GM23248 (cell line): Measurements from ENCODE around the gene USP34.

Experiments
- EZH2 ChIP-seq: fragments of 200-600 bp; sonication (generic); IDR thresholded peaks from 2 replicates; pipeline ENCODE4 v1.6.1; 2018; ENCODE audit warnings: antibody characterized with exemption, mild to moderate bottlenecking; ENCODE audit not compliant: insufficient read depth, poor library complexity, severe bottlenecking
- EZH2phosphoT487 ChIP-seq: fragments of 200-600 bp; sonication (generic); IDR thresholded peaks from 2 replicates; pipeline ENCODE4 v1.6.1; 2018; ENCODE audit warnings: antibody characterized with exemption, moderate library complexity, mild to moderate bottlenecking, low read depth; ENCODE audit not compliant: insufficient read depth

- TF ChIP-seq EZH2 (no peak), EZH2phosphoT487 (no peak)
These were observed 550 bp downstream of the USP34 start for GRCh38 chr2:61470122-61470951.
